Smooth muscle cell (in vitro differentiated cells): ENCODE measurements around the gene TREX2. TPM values are rescaled to one million over a fixed set of nuclear protein-coding genes. Genes with fewer than 3 reads are reported as not detected.

Experiments used
- DNase-seq: peaks from one replicate; lab custom pipeline; 2025; ENCODE audit not compliant: unreplicated experiment; lab: John Stamatoyannopoulos, UW
- H2AFZ ChIP-seq: fragments of 200-600 bp; sonication (generic); 2 replicates; pipeline ENCODE4 v1.6.0; 2016; ENCODE audit warnings: antibody characterized with exemption, low read depth, mild to moderate bottlenecking
- H3F3A ChIP-seq: fragments of 200-600 bp; sonication (generic); 2 replicates; pipeline ENCODE4 v1.6.0; 2017; ENCODE audit warnings: antibody characterized with exemption, low read depth
- H3K27ac ChIP-seq: fragments of 200-600 bp; sonication (generic); 2 replicates; pipeline ENCODE4 v1.5.1; 2016; ENCODE audit warnings: low read depth, mild to moderate bottlenecking
- H3K27me3 ChIP-seq: fragments of 200-600 bp; sonication (generic); 2 replicates; pipeline ENCODE4 v1.6.1; 2016; ENCODE audit warnings: low read depth, mild to moderate bottlenecking
- H3K36me3 ChIP-seq: fragments of 200-600 bp; sonication (generic); 2 replicates; pipeline ENCODE4 v1.5.1; 2016; ENCODE audit warnings: low read depth
- H3K4me1 ChIP-seq: fragments of 200-600 bp; sonication (generic); 2 replicates; pipeline ENCODE4 v1.5.1; 2016; ENCODE audit warnings: low read depth
- H3K4me2 ChIP-seq: fragments of 200-600 bp; sonication (generic); 2 replicates; pipeline ENCODE4 v1.6.0; 2016; ENCODE audit warnings: mild to moderate bottlenecking
- H3K4me3 ChIP-seq: fragments of 200-600 bp; sonication (generic); 2 replicates; pipeline ENCODE4 v1.5.1; 2016; ENCODE audit warnings: mild to moderate bottlenecking
- H3K79me2 ChIP-seq: fragments of 200-600 bp; sonication (generic); 2 replicates; pipeline ENCODE4 v1.6.0; 2016; ENCODE audit warnings: low read depth, mild to moderate bottlenecking
- H3K9ac ChIP-seq: fragments of 200-600 bp; sonication (generic); 2 replicates; pipeline ENCODE4 v1.6.0; 2016; ENCODE audit warnings: low read depth
- H3K9me3 ChIP-seq: fragments of 200-600 bp; sonication (generic); replicated peaks from 2 replicates; pipeline ENCODE4 v1.5.1; 2016; ENCODE audit warnings: low read depth
- H4K20me1 ChIP-seq: fragments of 200-600 bp; sonication (generic); 2 replicates; pipeline ENCODE4 v1.6.0; 2016; ENCODE audit warnings: low read depth
- WGBS: methylation state at CpG from one replicate; pipeline ENCODE4 v1.1.7; 2016; ENCODE audit warnings: low lambda C conversion rate; 5-methylcytosine and 5-hydroxymethylcytosine counted together
- polyA plus RNA-seq: library from polyadenylated mRNA; unstranded; fragments of >200 nt; fragmentation: Nextera tagmentation; extraction: Ambion mirVana; gene quantifications from 2 replicates; pipeline ENCODE4 v1.2.1, GENCODE V29; 2016
- total RNA-seq: library from RNA; depleted of rRNA; stranded (reverse); fragments of >200 nt; gene quantifications from 2 replicates; pipeline ENCODE4 v1.2.3, GENCODE V29; 2014
- TF ChIP-seq, protein P1 (sequence below): fragments of 200-600 bp; sonication (generic); IDR thresholded peaks from 2 replicates; pipeline ENCODE4 v1.5.1; 2017; ENCODE audit warnings: borderline replicate concordance, mild to moderate bottlenecking, antibody characterized with exemption; ENCODE audit not compliant: insufficient read depth, poor library complexity, severe bottlenecking

Gene TREX2
- total and polyA plus RNA-seq, 2 experiments from 2014 or later, result 0.41 to 4.0 TPM

- peak; percentile 89 for DNase-seq
- Histone ChIP-seq H3K27ac (peak within 1 kb of the TSS; percentile 75), H3K9ac (peak within 1 kb of the TSS; percentile 22)
Measured at GRCh38 chrX:153470411-153471363, 24.8 kb upstream of the TREX2 start, which contains the start of gene HAUS7. Gene HAUS7, minus strand, starts transcription at chrX:153470576. Its CDS starts 19 bp downstream, at chrX:153470557.

DNA sequence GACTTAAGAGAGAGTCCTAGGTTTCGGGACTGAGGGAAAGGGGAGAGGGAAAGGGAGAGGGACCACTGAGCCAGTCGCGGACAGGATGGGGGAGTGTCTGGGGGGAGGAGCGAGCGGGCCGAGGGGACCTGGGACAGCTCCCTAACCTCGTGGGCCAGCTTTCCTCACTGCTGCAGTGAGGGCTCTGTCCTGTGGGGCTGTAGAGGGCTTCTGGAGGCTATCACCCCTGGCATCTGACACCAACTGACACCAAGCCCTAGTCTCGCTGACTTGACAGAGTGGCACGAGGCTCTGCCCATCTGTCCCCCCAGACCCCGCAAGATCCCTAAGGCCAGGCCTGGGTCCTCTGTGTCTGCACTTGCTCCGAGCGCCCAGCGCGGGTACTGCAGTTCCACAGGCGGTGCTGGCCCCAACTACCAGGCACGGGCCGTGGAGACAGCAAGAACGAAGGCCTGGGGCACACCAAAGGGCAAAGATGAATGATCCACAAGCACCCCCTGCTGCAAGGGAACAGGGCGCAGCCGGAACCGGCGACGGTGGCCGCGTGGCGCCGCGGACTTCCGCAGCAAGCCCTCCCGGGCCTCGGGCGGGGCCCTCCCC is 24.1 kb upstream of the TREX2 start:
- Histone ChIP-seq H3K9ac (peak overlapping the region; percentile 22), H3K9me3 (no peaks in the 10 kb centered on the region), H3F3A (no peaks in the 10 kb centered on the region), H3K36me3 (no peaks in the 10 kb centered on the region), H3K27me3 (no peaks in the 10 kb centered on the region), H3K4me1 (no peaks in the 10 kb centered on the region), H3K4me2 (peak overlapping the region; percentile 90), H3K27ac (no peak overlapping the region), H4K20me1 (no peaks in the 10 kb centered on the region), H3K79me2 (peaks cover 4% of the 10 kb centered on the region), H2AFZ (peak overlapping the region; percentile 37), H3K4me3 (peak overlapping the region; percentile 60)
- TF ChIP-seq, protein P1, sequence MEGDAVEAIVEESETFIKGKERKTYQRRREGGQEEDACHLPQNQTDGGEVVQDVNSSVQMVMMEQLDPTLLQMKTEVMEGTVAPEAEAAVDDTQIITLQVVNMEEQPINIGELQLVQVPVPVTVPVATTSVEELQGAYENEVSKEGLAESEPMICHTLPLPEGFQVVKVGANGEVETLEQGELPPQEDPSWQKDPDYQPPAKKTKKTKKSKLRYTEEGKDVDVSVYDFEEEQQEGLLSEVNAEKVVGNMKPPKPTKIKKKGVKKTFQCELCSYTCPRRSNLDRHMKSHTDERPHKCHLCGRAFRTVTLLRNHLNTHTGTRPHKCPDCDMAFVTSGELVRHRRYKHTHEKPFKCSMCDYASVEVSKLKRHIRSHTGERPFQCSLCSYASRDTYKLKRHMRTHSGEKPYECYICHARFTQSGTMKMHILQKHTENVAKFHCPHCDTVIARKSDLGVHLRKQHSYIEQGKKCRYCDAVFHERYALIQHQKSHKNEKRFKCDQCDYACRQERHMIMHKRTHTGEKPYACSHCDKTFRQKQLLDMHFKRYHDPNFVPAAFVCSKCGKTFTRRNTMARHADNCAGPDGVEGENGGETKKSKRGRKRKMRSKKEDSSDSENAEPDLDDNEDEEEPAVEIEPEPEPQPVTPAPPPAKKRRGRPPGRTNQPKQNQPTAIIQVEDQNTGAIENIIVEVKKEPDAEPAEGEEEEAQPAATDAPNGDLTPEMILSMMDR, result no peak
- 49% methylated on average over 26 of the region's 32 CpGs for WGBS
- DNase-seq, result no peak

More at GRCh38 chrX:153470411-153471363, 24.8 kb upstream of the TREX2 start, which contains the start of gene HAUS7:
- H2AFZ ChIP-seq, result peak within 1 kb of the TSS; percentile 37
- no peaks in the 10 kb centered on the region for H3K9me3 ChIP-seq
- H3K79me2 ChIP-seq, result peaks cover 4% of the 10 kb centered on the region
- H3F3A ChIP-seq, result no peaks in the 10 kb centered on the region
- no peaks in the 10 kb centered on the region for H3K27me3 ChIP-seq
- TF ChIP-seq, protein P1, result peak; percentile 53
- H3K4me3 ChIP-seq, result peak within 1 kb of the TSS; percentile 60
- H4K20me1 ChIP-seq, result no peaks in the 10 kb centered on the region
- 62% methylated on average over 20 of the region's 70 CpGs for WGBS
- H3K4me2 ChIP-seq, result peak within 1 kb of the TSS; percentile 90
- H3K36me3 ChIP-seq, result no peaks in the 10 kb centered on the region
- no peaks in the 10 kb centered on the region for H3K4me1 ChIP-seq

GRCh38 chrX:153468008-153468580 is 22.2 kb upstream of the TREX2 start:
- no peak overlapping the region for H3K9ac ChIP-seq
- H2AFZ ChIP-seq, result no peak overlapping the region
- no peak overlapping the region for H3K4me3 ChIP-seq
- H3K27me3 ChIP-seq, result no peaks in the 10 kb centered on the region
- no peaks in the 10 kb centered on the region for H4K20me1 ChIP-seq
- DNase-seq, result no peak
- H3K4me2 ChIP-seq, result no peak overlapping the region
- H3K79me2 ChIP-seq, result peaks cover 4% of the 10 kb centered on the region
- 79% methylated on average over 12 of the region's 12 CpGs for WGBS
- H3K36me3 ChIP-seq, result no peaks in the 10 kb centered on the region
- TF ChIP-seq, protein P1, result no peak
- no peaks in the 10 kb centered on the region for H3F3A ChIP-seq
- no peaks in the 10 kb centered on the region for H3K9me3 ChIP-seq
- H3K27ac ChIP-seq, result no peak overlapping the region
- no peaks in the 10 kb centered on the region for H3K4me1 ChIP-seq
